GM18858 (cell line): ENCODE results near the gene KIF17.

Experiments
- ATAC-seq: cut with Tn5 transposase; IDR thresholded peaks from one replicate; pipeline ENCODE4 v1.9.1; 2021; ENCODE audit not compliant: unreplicated experiment

The KIF17 gene

GRCh38 chr1:20711285-20712214, 6.3 kb downstream of the KIF17 start:
- no peak for ATAC-seq

- ATAC-seq = no peak
These were observed 7.1 kb downstream of the KIF17 start for GRCh38 chr1:20710469-20711284.

GRCh38 chr1:20709868-20710267, 7.9 kb downstream of the KIF17 start:
- ATAC-seq = no peak

GRCh38 chr1:20708891-20709290, 8.9 kb downstream of the KIF17 start:
- ATAC-seq = no peak

- no peak for ATAC-seq
These were observed 9.8 kb downstream of the KIF17 start for GRCh38 chr1:20708057-20708456.

GRCh38 chr1:20706841-20707240, 11.0 kb downstream of the KIF17 start:
- no peak for ATAC-seq

GRCh38 chr1:20705203-20705755, 12.5 kb downstream of the KIF17 start:
- no peak for ATAC-seq

- ATAC-seq = no peak
These were observed 13.2 kb downstream of the KIF17 start for GRCh38 chr1:20704390-20705202.

- no peak for ATAC-seq
These were observed 14.6 kb downstream of the KIF17 start for GRCh38 chr1:20703124-20703756.

- ATAC-seq = no peak
These were observed 15.4 kb downstream of the KIF17 start for GRCh38 chr1:20702416-20702815.

GRCh38 chr1:20701847-20702246, 16.0 kb downstream of the KIF17 start:
- no peak for ATAC-seq

GRCh38 chr1:20701446-20701845, 16.4 kb downstream of the KIF17 start:
- no peak for ATAC-seq

GRCh38 chr1:20700636-20701215, 17.1 kb downstream of the KIF17 start:
- no peak for ATAC-seq

- no peak for ATAC-seq
These were observed 18.2 kb downstream of the KIF17 start for GRCh38 chr1:20699558-20699957.

- ATAC-seq = no peak
These were observed 19.5 kb downstream of the KIF17 start for GRCh38 chr1:20698195-20698910.

GRCh38 chr1:20697563-20697962, 20.2 kb downstream of the KIF17 start:
- no peak for ATAC-seq

- ATAC-seq = no peak
These were observed 21.1 kb downstream of the KIF17 start for GRCh38 chr1:20696397-20697333.

GRCh38 chr1:20695515-20695914, 22.3 kb downstream of the KIF17 start:
- no peak for ATAC-seq
